SK-N-SH treated with all-trans-retinoic acid at 6 μM for 48 hours (cell line): ENCODE results near the gene TPST2.

Source experiments
- ATAC-seq: fragments of 200-7000 bp; cut with Tn5 transposase; 3 replicates; pipeline ENCODE4 v1.9.1; 2020; ENCODE audit warnings: mild to moderate bottlenecking, moderate library complexity
- BACH2 ChIP-seq: fragments of 250-450 bp; sonication (Bioruptor Pico); IDR thresholded peaks from 2 replicates; pipeline ENCODE4 v1.9.0; 2021; ENCODE audit warnings: mild to moderate bottlenecking, borderline replicate concordance
- CSDC2 ChIP-seq: fragments of 250-450 bp; sonication (Bioruptor Pico); IDR thresholded peaks from 2 replicates; pipeline ENCODE4 v1.5.0; 2020; ENCODE audit warnings: mild to moderate bottlenecking, moderate library complexity
- ESRRG ChIP-seq: fragments of 250-450 bp; sonication (Bioruptor Pico); IDR thresholded peaks from 2 replicates; pipeline ENCODE4 v1.6.1; 2021; ENCODE audit warnings: mild to moderate bottlenecking
- GLIS3 ChIP-seq: fragments of 250-450 bp; sonication (Bioruptor Pico); IDR thresholded peaks from 2 replicates; pipeline ENCODE4 v1.5.0; 2020; ENCODE audit warnings: mild to moderate bottlenecking, moderate library complexity
- OSR1 ChIP-seq: fragments of 250-450 bp; sonication (Bioruptor Pico); IDR thresholded peaks from 2 replicates; pipeline ENCODE4 v1.8.0; 2022; ENCODE audit warnings: moderate library complexity, mild to moderate bottlenecking, inconsistent platforms
- RARB ChIP-seq: fragments of 250-450 bp; sonication (Bioruptor Pico); IDR thresholded peaks from 2 replicates; pipeline ENCODE4 v1.8.0; 2021; ENCODE audit warnings: mild to moderate bottlenecking, moderate library complexity
- SNAI2 ChIP-seq: fragments of 250-450 bp; sonication (Bioruptor Pico); IDR thresholded peaks from 2 replicates; pipeline ENCODE4 v1.5.0; 2020; ENCODE audit warnings: mild to moderate bottlenecking, moderate library complexity
- TCF4 ChIP-seq: fragments of 250-450 bp; sonication (Bioruptor Pico); IDR thresholded peaks from 2 replicates; pipeline ENCODE4 v1.8.0; 2021; ENCODE audit warnings: mild to moderate bottlenecking, moderate library complexity, borderline replicate concordance
- ZFP3 ChIP-seq: fragments of 250-450 bp; sonication (Bioruptor Pico); IDR thresholded peaks from 2 replicates; pipeline ENCODE4 v1.5.0; 2020; ENCODE audit warnings: mild to moderate bottlenecking, moderate library complexity
- ZFP30 ChIP-seq: fragments of 450-650 bp; formaldehyde crosslinking; IDR thresholded peaks from 2 replicates; pipeline ENCODE4 v1.5.0; 2022; ENCODE audit warnings: mild to moderate bottlenecking, moderate library complexity
- ZNF565 ChIP-seq: fragments of 450-650 bp; formaldehyde crosslinking; conservative IDR thresholded peaks from 2 replicates; pipeline ENCODE4 v1.5.0; 2020; ENCODE audit warnings: low read depth, mild to moderate bottlenecking, moderate library complexity
- TF ChIP-seq, protein P1 (sequence below): fragments of 250-450 bp; sonication (Bioruptor Pico); IDR thresholded peaks from 2 replicates; pipeline ENCODE4 v1.5.1; 2020; ENCODE audit warnings: low read depth, mild to moderate bottlenecking, moderate library complexity
- TF ChIP-seq, protein P2 (sequence below): fragments of 250-450 bp; sonication (Bioruptor Pico); IDR thresholded peaks from 2 replicates; pipeline ENCODE4 v1.5.1; 2021; ENCODE audit warnings: mild to moderate bottlenecking, moderate library complexity
- TF ChIP-seq, protein P3 (sequence below): fragments of 250-450 bp; sonication (Bioruptor Pico); IDR thresholded peaks from 2 replicates; pipeline ENCODE4 v1.8.0; 2021; ENCODE audit warnings: low read depth, mild to moderate bottlenecking, moderate library complexity, borderline replicate concordance
- TF ChIP-seq, protein P4 (sequence below): fragments of 250-450 bp; sonication (Bioruptor Pico); IDR thresholded peaks from 2 replicates; pipeline ENCODE4 v1.5.0; 2020; ENCODE audit warnings: mild to moderate bottlenecking, moderate library complexity

The TPST2 gene

DNA sequence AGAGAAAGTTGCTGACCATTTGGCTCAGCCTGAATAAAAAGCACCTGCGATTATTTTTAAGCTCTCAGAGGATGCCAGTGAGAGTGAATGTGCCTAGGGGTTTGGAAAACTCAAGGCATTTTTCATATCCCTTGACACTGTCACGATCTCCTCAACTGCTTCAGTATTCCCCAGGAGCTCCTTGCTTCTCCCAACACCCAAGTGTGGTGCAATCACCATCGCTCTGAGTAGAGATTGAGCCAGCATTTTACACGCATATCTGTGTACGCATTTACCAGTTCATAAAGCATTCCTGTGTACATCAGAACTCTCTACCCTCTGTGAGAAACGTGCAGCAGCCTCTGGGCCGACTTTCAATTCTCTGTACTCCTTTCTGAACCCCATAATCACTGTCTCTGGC, 104.9 kb downstream of the TPST2 start:
- TF ChIP-seq, protein P1, sequence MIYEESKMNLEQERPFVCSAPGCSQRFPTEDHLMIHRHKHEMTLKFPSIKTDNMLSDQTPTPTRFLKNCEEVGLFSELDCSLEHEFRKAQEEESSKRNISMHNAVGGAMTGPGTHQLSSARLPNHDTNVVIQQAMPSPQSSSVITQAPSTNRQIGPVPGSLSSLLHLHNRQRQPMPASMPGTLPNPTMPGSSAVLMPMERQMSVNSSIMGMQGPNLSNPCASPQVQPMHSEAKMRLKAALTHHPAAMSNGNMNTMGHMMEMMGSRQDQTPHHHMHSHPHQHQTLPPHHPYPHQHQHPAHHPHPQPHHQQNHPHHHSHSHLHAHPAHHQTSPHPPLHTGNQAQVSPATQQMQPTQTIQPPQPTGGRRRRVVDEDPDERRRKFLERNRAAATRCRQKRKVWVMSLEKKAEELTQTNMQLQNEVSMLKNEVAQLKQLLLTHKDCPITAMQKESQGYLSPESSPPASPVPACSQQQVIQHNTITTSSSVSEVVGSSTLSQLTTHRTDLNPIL (CRISPR knock-in tag): no peak
- TF ChIP-seq SNAI2: no peak
- TF ChIP-seq, protein P2, sequence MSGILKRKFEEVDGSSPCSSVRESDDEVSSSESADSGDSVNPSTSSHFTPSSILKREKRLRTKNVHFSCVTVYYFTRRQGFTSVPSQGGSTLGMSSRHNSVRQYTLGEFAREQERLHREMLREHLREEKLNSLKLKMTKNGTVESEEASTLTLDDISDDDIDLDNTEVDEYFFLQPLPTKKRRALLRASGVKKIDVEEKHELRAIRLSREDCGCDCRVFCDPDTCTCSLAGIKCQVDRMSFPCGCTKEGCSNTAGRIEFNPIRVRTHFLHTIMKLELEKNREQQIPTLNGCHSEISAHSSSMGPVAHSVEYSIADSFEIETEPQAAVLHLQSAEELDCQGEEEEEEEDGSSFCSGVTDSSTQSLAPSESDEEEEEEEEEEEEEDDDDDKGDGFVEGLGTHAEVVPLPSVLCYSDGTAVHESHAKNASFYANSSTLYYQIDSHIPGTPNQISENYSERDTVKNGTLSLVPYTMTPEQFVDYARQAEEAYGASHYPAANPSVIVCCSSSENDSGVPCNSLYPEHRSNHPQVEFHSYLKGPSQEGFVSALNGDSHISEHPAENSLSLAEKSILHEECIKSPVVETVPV (CRISPR knock-in tag): no peak
- TF ChIP-seq, protein P3, sequence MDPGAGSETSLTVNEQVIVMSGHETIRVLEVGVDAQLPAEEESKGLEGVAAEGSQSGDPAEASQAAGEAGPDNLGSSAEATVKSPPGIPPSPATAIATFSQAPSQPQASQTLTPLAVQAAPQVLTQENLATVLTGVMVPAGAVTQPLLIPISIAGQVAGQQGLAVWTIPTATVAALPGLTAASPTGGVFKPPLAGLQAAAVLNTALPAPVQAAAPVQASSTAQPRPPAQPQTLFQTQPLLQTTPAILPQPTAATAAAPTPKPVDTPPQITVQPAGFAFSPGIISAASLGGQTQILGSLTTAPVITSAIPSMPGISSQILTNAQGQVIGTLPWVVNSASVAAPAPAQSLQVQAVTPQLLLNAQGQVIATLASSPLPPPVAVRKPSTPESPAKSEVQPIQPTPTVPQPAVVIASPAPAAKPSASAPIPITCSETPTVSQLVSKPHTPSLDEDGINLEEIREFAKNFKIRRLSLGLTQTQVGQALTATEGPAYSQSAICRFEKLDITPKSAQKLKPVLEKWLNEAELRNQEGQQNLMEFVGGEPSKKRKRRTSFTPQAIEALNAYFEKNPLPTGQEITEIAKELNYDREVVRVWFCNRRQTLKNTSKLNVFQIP: no peak
- TF ChIP-seq ZFP3 (CRISPR knock-in tag): no peak
- TF ChIP-seq CSDC2: no peak
- TF ChIP-seq RARB (CRISPR knock-in tag): no peak
- no peak for ATAC-seq

DNA sequence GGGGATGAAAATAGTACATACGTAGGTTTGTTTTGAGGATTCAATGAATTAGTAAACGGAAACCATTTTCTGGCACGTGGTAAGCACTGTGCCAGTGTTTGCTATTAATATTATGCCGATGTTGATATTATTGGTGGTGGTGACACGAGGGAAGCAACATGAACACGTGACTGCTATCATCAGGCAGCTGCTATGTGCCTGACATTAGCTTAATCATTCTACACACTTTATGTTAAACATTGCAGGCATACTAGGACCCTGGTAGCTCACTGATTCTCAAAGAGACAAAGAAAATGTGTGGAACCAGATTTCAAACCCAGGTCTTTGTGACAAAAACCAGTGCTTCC, 105.6 kb downstream of the TPST2 start:
- TF ChIP-seq RARB (CRISPR knock-in tag) (no peak), BACH2 (CRISPR knock-in tag) (no peak), ZFP3 (CRISPR knock-in tag) (no peak), GLIS3 (CRISPR knock-in tag) (no peak)
- TF ChIP-seq, all 23 proteins: peak for 0
- no peak for ATAC-seq

DNA sequence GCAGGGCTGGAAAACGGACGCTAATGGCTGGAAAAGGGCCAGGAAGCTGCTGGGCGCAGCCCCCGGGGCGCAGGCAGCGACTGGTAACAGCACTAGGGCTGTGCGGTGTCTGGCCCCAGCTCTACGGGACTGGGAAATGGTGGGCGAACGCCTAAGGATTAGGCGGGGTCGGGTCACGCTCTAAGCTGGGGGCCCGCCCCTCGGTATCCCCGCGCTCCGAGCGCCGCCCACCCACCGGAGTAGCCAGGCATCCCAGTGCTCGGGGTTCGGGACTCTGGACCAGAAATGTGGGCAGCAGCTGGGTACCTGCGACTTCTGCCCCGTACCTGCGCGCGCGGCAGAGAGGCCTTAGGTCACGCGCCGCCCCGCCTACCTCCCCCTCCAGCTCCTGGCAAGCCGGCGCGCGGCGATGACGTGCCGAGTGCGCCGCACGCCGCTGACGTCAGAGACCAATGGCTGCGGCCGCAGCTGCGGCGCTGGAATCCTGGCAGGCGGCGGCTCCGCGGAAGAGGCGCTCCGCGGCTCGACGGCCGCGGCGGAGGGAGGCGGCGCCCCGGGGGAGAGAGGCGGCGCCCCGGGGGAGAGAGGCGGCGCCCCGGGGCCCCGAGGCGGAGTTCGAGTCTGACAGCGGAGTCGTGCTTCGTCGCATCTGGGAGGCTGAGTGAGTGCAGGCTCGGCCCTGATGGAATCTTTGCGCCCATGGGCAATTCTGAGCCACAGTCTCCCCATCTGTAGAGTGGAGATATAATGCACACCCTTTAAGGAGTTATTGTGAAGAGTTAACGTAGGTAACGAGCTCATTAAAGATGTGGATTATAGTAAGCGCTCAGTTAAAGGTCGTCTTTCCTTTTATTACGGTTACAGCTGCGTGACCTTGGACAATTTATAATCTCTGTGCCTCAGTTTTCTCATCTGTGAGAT, 106.2 kb downstream of the TPST2 start, which contains the start of the genes HPS4 and SRRD:
TSS of gene HPS4 (minus strand) at position 345 of the 921 bp plus-strand sequence. CDS start 2,021 bp downstream, outside the sequence.
TSS of gene SRRD (plus strand) at position 439 of the 921 bp plus-strand sequence. CDS start at position 453, 14 bp downstream.
- peak; percentile 82 for ATAC-seq
- TF ChIP-seq, protein P4, sequence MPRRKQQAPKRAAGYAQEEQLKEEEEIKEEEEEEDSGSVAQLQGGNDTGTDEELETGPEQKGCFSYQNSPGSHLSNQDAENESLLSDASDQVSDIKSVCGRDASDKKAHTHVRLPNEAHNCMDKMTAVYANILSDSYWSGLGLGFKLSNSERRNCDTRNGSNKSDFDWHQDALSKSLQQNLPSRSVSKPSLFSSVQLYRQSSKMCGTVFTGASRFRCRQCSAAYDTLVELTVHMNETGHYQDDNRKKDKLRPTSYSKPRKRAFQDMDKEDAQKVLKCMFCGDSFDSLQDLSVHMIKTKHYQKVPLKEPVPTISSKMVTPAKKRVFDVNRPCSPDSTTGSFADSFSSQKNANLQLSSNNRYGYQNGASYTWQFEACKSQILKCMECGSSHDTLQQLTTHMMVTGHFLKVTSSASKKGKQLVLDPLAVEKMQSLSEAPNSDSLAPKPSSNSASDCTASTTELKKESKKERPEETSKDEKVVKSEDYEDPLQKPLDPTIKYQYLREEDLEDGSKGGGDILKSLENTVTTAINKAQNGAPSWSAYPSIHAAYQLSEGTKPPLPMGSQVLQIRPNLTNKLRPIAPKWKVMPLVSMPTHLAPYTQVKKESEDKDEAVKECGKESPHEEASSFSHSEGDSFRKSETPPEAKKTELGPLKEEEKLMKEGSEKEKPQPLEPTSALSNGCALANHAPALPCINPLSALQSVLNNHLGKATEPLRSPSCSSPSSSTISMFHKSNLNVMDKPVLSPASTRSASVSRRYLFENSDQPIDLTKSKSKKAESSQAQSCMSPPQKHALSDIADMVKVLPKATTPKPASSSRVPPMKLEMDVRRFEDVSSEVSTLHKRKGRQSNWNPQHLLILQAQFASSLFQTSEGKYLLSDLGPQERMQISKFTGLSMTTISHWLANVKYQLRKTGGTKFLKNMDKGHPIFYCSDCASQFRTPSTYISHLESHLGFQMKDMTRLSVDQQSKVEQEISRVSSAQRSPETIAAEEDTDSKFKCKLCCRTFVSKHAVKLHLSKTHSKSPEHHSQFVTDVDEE: no peak; the same call in 1 of the 2 replicates
- TF ChIP-seq ZFP30 (CRISPR knock-in tag): no peak
- peak; percentile 76; the same call in 1 of the 2 replicates for TF ChIP-seq ESRRG
- TF ChIP-seq, protein P2 (CRISPR knock-in tag): peak; percentile 77; the same call in 1 of the 2 replicates
- no peak for TF ChIP-seq TCF4 (CRISPR knock-in tag)
- no peak for TF ChIP-seq SNAI2
- peak; percentile 55; the same call in 1 of the 2 replicates for TF ChIP-seq OSR1 (CRISPR knock-in tag)
- TF ChIP-seq, all 23 proteins: peak for 3

DNA sequence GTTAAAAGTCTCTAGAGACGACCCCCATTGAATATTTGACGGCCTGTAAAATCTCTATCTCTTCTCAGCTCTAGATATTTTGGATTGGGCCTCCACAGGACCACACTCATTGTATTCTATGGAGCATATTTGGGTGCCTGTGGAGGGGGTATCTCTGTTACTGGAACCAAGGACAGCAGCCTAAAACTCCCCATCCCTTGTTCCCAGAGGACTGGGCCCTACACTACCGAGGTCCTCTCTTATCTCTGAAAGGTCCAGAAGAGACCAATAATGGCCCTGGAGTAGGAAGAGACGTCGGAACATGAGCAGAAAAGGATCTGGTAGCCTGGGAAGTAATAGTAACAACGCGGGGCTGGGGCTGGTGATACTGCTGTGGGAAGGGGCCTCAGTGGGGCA, 106.9 kb downstream of the TPST2 start:
- no peak; the same call in 2 of the 3 replicates for ATAC-seq
- TF ChIP-seq GLIS3 (CRISPR knock-in tag): no peak
- TF ChIP-seq ZNF565: no peak
- no peak for TF ChIP-seq ZFP30 (CRISPR knock-in tag)
- TF ChIP-seq ZFP3 (CRISPR knock-in tag): no peak
- no peak for TF ChIP-seq CSDC2
- no peak for TF ChIP-seq TCF4 (CRISPR knock-in tag)
- TF ChIP-seq ESRRG: no peak
- TF ChIP-seq, protein P3: no peak
- TF ChIP-seq, all 23 proteins: peak for 0
